Left renal pelvis (tissue), 4 donors: ENCODE measurements around the gene SMIM13. TPM values are rescaled to one million over a fixed set of nuclear protein-coding genes. Genes with fewer than 3 reads are reported as not detected.

Source experiments
- DNase-seq, 4 donors: peaks; one replicate each; pipeline ENCODE4 v3.0.0-alpha.2; 2013; ENCODE audit warnings: low read depth in 4 of 4, low spot score in 3 of 4
- polyA plus RNA-seq, 4 donors: library from polyadenylated mRNA; unstranded; fragments of 120-200 nt; gene quantifications; one replicate each; pipeline ENCODE4 v1.2.1, GENCODE V29; 2013; ENCODE audit not compliant: insufficient read length in 4 of 4

Gene SMIM13
- polyA plus RNA-seq, 4 donors: 16.6 to 21.6 (median 18.8) TPM

GRCh38 chr6:11149551-11149950, 55.9 kb downstream of the SMIM13 start:
- DNase-seq: no peak

DNA sequence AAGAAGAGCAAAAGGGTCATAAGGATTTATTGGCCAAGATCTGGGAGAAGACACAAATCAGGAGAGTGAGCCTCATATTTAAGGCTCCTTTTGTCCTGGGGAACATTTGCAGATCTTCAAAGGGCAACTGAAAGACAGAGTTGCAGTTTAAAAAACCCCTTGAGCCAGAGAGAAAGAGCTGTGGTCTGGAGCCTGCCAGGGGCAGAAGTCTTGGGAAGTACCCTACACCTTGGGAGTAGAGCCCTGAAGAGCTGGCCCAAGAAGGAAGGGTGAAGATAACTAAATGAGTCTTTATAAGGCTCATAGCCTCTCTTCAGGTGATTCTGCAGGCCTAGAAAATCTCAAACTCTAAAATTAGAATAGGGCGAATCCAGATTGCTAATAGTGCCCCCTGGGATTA, 57.9 kb downstream of the SMIM13 start:
- no peak for DNase-seq

- no peak for DNase-seq
Measured at GRCh38 chr6:11152581-11152980, 58.9 kb downstream of the SMIM13 start.

DNA sequence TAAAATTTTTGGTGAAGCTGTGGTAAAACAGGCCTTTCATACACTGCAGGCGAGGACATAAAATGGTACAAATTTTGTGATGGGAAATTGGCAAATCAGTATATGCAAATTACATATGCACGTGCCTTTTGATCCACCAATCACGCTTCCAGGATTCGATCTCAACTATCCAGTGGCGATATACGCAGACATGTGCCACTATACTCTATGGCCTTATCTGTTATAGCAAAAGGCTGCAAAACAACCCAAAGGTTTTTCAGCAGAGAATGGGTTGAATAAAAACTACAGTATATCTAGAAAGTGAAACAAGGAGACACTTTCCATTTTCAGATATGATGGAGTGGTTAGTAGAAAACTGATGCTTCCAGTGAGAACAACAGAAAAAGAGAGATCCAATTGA, 59.8 kb downstream of the SMIM13 start:
- DNase-seq: no peak

- DNase-seq: no peak
Measured at GRCh38 chr6:11155589-11155988, 62.0 kb downstream of the SMIM13 start.

DNA sequence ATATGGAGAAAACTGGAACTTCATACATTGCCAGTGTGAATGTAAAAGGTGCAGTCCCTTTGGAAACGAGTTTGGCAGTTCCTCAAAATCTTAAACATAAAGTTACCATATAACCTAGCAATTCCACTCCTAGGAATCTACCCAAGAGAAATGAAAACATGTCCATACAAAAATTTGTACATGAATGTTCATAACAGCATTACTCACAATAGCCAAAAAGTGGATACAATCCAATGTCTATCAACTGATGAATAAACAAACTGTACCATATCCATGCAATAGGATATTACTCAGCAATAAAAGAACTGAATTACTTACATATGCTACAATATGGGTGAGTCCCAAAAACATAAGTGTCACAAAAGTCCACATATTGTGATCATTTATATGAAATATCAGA, 66.6 kb downstream of the SMIM13 start:
- no peak for DNase-seq

DNA sequence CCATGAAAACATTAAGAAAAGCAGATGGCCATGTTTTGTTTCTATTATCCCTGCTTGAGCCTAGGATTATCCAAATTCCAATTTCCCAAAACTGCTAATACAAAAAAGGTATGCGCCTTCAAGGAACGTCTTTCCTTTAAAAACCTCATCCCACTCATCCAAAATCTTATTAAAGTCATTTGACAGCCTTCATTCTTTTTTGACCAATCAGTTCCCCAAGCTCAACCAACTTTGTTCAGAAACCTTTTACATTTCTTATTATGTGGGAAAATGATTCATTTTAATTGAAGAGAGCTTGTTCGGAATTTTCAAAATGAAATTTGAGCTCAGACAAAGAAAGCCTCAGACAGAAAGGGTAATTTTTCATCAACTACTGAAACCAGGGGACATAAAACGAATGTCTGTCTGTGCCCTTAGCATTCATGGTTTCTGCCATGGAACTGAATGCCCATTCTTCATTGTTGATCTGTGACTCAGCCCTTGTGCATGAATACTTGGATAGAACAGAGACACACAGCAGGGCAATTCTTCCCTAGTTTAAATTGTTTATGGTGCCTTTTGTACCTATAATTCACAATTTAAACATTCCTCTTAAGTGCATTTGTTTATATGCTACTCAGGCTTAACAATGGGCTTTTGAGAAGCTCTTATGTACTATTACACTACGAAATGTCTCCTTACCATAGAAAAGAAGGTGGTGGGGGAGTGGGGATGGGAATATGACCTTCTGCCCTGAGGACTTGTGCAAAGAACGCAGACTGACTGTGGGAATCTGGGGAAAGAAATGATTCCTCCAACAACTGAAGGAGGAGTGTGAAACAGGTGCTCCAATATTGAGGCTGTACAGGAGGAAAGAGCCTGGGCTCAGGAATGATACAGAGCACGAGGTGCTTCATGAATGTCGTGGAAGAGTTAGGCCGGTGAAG, 67.7 kb downstream of the SMIM13 start:
- DNase-seq: no peak

DNA sequence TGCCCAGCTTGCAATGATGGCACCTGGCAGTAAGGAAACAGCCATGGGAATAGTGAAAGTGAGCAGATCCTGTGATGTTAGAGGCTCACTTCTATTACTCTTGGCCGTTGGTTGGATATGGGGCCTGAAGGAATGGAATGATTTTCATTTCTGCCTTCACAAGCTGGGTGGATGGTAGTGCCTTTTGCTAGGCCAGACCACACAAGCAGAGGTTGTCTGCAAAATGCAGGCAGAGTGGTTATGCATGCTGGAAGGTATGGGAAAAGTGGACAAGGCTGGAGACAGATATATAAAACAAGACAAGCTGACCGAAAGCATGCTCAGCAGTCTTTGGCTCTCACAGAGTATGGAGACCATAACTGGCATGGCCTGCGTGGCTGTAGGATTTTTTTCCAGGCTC, 68.6 kb downstream of the SMIM13 start:
- no peak for DNase-seq

DNA sequence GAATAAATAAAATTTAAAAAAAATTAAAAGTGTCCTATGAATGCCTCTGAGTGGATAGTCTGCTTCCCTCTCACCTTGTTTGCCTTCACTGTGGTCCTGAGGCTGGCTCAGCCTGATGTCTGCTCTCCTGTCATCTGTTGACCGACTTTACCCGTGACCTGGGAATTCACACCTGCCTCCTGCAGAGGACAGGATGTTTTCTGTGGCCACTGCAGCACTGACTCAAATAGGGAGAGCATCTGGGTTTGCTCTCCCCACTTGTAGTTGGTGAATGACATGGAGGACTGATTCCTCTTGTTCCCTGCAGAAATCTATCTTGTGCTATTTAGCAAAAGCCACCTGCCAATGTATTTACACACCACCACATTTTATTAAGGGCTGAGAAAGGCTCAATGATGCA, 70.3 kb downstream of the SMIM13 start:
- no peak for DNase-seq

GRCh38 chr6:11164717-11165646, 71.3 kb downstream of the SMIM13 start:
- no peak for DNase-seq

DNA sequence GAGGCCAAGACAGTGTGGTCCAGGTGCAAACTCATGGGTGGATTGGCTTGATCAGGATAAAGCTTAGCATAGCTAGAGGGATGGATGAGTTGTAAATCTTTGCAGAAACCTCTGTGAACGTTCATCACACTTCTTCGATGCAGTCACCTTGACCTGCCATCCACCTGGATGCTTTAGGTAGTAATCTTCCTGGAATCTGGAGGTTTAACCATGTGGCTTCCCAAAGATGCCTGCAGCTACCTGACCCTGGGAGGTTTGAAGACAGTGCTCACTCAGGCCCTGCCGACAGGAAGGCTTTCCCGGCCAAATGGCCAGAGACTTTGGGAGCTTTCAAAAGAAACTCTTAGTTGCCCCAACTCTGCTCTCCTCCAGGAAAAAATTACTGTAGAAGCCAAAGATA, 73.3 kb downstream of the SMIM13 start:
- DNase-seq: no peak

DNA sequence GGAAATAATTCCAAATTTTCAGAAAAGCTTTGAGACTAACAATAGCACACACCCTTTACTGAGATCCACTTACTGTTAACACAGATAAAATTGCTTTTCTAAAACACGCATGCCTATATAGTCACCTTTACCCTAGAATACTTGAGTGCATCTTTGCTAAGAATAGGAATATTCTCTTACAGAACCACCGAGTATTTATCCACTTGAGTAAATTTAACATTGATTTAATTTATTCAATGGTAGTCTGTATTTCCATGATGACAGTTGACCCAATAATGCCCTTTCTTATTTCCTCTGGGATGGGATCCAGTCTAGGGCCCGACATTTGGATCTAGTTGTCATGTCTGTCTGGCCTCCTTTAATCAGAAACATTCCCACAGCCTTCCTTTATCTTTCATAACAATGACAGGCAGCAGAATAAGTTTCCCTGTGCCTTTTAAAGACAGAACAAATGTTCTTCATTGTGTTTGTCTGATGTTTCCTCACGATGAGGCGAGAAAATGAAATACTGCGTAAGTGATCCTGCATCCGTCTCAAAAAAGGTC, 74.5 kb downstream of the SMIM13 start:
- no peak for DNase-seq

DNA sequence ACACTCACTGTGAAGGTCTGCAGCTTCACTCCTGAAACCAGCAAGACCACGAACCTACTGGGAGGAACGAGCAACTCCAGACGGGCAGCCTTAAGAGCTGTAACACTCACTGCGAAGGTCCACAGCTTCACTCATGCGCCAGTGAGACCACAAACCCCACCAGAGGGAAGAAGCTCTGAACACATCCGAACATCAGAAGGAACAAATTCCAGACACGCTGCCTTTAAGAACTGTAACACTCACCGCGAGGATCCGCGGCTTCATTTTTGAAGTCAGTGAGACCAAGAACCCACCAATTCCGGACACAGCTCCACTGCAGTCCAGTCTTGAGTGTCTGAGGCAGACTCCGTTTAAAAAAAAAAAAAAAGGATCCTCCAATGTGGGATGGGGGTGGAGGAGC, 78.3 kb downstream of the SMIM13 start:
- no peak for DNase-seq

DNA sequence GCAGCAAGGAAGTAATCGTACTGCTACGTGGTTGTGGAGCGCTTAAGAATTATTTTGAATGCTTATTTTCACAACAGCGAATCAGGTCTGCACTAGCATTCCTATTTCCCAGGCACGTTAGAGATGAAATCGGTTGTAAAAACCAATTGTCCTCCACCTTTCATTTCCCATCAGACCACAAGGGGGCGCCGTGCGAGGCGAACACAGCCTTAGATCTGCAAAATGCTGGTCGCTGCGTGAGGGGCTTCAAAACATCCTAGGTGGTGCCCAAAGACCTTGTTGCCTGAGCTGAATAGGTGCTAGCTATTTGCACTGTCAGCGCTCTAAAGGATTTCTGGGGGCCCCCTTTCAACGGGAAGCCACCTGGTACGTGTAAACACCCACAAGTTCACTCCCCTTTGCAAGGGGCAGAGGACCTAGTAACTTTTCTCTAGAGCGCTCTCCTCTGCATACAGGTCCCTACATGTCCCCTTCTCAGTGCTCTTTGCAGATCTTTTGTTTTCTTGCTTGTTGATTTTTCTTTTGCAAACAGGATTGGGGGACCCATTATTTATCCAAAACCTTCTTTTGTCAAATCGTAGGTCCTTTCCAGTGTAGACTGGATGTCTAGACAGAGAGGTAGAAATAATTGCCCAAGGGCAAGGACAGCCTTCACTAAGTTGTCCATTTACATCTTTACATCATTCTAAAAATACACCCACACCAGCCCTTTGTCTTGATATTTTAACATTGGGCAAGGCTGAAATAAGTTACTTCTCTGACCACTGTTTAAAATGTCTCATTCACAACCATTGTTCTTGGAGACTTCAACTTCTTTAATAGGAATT, 79.1 kb downstream of the SMIM13 start:
- no peak for DNase-seq

GRCh38 chr6:11174242-11174611, 80.6 kb downstream of the SMIM13 start:
- no peak for DNase-seq

- DNase-seq: no peak
Measured at GRCh38 chr6:11177271-11177670, 83.6 kb downstream of the SMIM13 start.

- no peak for DNase-seq
Measured at GRCh38 chr6:11179088-11179418, 85.4 kb downstream of the SMIM13 start.

GRCh38 chr6:11179419-11180202, 86.0 kb downstream of the SMIM13 start:
- DNase-seq: no peak

DNA sequence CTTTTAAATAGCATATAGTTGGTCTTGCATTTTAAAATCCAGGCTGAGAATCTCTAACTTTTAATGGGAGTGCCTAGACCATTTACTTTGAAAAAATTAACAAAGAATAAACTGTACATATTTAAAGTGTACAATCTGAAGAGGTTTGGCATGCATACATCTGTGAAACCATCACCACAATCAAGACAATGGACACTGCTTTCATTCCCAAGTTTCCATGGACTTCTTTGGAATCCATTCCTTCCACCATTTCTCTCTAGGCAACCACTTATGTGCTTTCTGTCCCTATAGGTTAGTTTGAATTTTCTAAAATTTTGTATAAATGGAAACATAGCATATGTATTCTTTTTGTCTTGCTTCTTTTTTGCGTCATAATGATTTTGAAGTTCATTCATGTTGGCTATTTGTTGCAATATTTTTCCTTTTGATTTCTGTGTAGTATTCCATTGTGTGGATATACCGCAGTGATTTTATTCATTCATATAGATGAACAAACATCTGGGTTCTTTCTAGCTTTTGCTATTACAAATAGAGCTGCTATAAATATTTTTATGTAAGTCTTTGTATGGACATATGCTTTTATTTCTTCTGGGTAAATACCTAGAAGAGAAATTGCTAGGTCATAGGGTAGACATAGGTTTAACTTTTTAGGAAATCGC, 88.0 kb downstream of the SMIM13 start:
- DNase-seq: no peak
